ENCODE measurements around the gene BANF1. TPM values are rescaled to one million over a fixed set of nuclear protein-coding genes. Genes with fewer than 3 reads are reported as not detected.

The BANF1 gene
- total RNA-seq, 1 donor from 2014 or later: 180 TPM

DNA sequence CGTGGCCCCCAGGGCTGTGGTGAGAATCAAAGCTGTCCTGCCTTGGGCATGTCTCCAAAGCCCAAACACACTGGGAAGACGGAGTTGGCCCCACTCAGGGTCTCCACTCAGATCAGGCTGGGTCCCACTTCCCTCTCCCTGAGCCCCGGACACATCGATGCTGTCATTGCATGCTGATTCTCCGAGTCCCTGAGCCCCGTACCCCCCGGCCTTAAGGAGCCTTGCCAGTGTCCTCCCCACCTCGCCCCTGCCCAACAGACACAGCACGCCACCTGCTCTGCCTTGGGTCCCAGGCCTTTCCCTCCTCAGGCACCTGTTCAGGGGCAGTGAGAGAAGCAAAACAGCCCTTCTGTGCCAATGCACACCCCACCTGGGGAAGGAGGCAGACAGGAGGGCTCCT lies 15.0 kb upstream of the BANF1 start:
- no peaks in the 10 kb centered on the region for H3K27me3 Mint-ChIP-seq (ENCODE audit: low read depth, unreplicated experiment)
- Histone ChIP-seq H3K9me3 (ENCODE audit: insufficient read depth, low read depth, low read length) (no peaks in the 10 kb centered on the region), H3K4me2 (ENCODE audit: low read length) (no peak overlapping the region), H3K27me3 (ENCODE audit: insufficient read depth, low read length) (no peaks in the 10 kb centered on the region), H3K27ac (ENCODE audit: low read depth, low read length) (no peak overlapping the region), H3K4me3 (ENCODE audit: insufficient read depth, low read depth, low read length) (no peak overlapping the region), H4K20me1 (ENCODE audit: insufficient read depth, low read length) (no peaks in the 10 kb centered on the region), H3K79me2 (ENCODE audit: insufficient read depth, low read length) (no peaks in the 10 kb centered on the region), H3K36me3 (ENCODE audit: insufficient read depth, low read length) (no peaks in the 10 kb centered on the region), H3K9ac (ENCODE audit: low read length) (no peak overlapping the region), H3K4me1 (ENCODE audit: insufficient read depth, low read length) (no peaks in the 10 kb centered on the region), H2AFZ (ENCODE audit: low read depth, low read length) (no peak overlapping the region)
- no peak for FAIRE-seq
- no peak overlapping the region for H3K27ac Mint-ChIP-seq (ENCODE audit: unreplicated experiment)
- no peak for DNase-seq (ENCODE audit: low read depth)
- TF ChIP-seq EZH2 (IDR thresholded peaks at IDR 0.05; ENCODE audit: insufficient read depth, low read length) (no peak), CTCF (IDR thresholded peaks at IDR 0.05; ENCODE audit: insufficient read depth, low read depth, low read length) (no peak)
- no peaks in the 10 kb centered on the region for H3K4me1 Mint-ChIP-seq (ENCODE audit: low read depth, unreplicated experiment)
- peaks cover 2% of the 10 kb centered on the region for H3K36me3 Mint-ChIP-seq (ENCODE audit: low read depth, unreplicated experiment)
- H3K9me3 Mint-ChIP-seq (ENCODE audit: unreplicated experiment): no peaks in the 10 kb centered on the region
- H3K4me3 Mint-ChIP-seq (ENCODE audit: unreplicated experiment): no peak overlapping the region

DNA sequence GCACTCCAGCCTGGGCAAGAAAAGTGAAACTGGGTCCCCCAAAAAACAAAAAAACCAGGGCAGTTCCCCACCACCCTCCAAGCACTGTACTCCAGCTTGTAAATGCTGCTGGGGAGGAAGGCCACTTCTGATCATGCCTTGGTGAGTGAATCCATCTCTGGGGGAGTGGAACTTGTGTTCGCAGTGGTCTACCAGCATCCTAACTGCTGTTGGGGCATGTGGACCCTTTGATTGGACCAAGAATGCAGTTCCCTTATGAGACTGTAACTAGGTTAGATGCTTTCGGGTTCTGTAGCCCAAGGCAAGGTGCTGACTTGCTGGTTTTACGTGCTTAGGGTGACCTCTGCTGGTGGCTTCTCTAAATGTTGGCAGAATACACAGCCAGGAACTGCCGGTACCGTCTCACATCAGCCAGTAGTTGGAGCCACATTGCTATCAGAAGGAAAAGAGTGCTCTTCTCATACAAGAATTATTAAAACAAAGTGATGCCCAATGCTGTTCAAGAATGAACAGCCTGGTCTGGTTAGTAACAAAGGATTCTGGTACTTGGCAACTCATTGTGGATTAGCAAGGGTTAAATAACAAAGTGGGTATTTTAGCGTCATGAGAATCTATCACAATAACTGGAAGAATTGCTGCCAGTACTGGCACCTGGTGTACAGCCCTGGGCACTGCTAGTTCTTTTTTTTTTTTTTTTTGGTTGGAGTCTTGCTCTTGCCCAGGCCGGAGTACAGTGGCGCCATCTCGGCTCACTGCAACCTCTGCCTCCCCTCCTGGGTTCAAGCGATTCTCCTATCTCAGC lies 13.3 kb upstream of the BANF1 start:
- Histone ChIP-seq H3K9ac (ENCODE audit: low read length) (no peak overlapping the region), H3K79me2 (ENCODE audit: insufficient read depth, low read length) (no peaks in the 10 kb centered on the region), H4K20me1 (ENCODE audit: insufficient read depth, low read length) (no peaks in the 10 kb centered on the region), H3K27ac (ENCODE audit: low read depth, low read length) (no peak overlapping the region), H3K4me2 (ENCODE audit: low read length) (no peak overlapping the region), H3K9me3 (ENCODE audit: insufficient read depth, low read depth, low read length) (no peaks in the 10 kb centered on the region), H3K4me1 (ENCODE audit: insufficient read depth, low read length) (no peaks in the 10 kb centered on the region), H3K27me3 (ENCODE audit: insufficient read depth, low read length) (no peaks in the 10 kb centered on the region), H3K36me3 (ENCODE audit: insufficient read depth, low read length) (no peaks in the 10 kb centered on the region), H3K4me3 (ENCODE audit: insufficient read depth, low read depth, low read length) (no peak overlapping the region), H2AFZ (ENCODE audit: low read depth, low read length) (no peak overlapping the region)
- Mint-ChIP-seq H3K9me3 (ENCODE audit: unreplicated experiment) (no peaks in the 10 kb centered on the region), H3K4me3 (ENCODE audit: unreplicated experiment) (peak overlapping the region; percentile 35), H3K27me3 (ENCODE audit: low read depth, unreplicated experiment) (no peaks in the 10 kb centered on the region), H3K27ac (ENCODE audit: unreplicated experiment) (no peak overlapping the region), H3K4me1 (ENCODE audit: low read depth, unreplicated experiment) (no peaks in the 10 kb centered on the region), H3K36me3 (ENCODE audit: low read depth, unreplicated experiment) (peaks cover 3% of the 10 kb centered on the region)
- DNase-seq (ENCODE audit: low read depth) (peak; percentile 83), FAIRE-seq (peak; percentile 97)
- no peak for TF ChIP-seq EZH2 (IDR thresholded peaks at IDR 0.05; ENCODE audit: insufficient read depth, low read length)
- peak; percentile 100 for TF ChIP-seq CTCF (IDR thresholded peaks at IDR 0.05; ENCODE audit: insufficient read depth, low read depth, low read length)

- Histone ChIP-seq H3K4me3 (ENCODE audit: insufficient read depth, low read depth, low read length) (no peak overlapping the region), H3K4me2 (ENCODE audit: low read length) (no peak overlapping the region), H3K27ac (ENCODE audit: low read depth, low read length) (no peak overlapping the region), H4K20me1 (ENCODE audit: insufficient read depth, low read length) (peaks cover 3% of the 10 kb centered on the region), H3K9me3 (ENCODE audit: insufficient read depth, low read depth, low read length) (no peaks in the 10 kb centered on the region), H3K79me2 (ENCODE audit: insufficient read depth, low read length) (no peaks in the 10 kb centered on the region), H3K36me3 (ENCODE audit: insufficient read depth, low read length) (no peaks in the 10 kb centered on the region), H2AFZ (ENCODE audit: low read depth, low read length) (no peak overlapping the region), H3K27me3 (ENCODE audit: insufficient read depth, low read length) (no peaks in the 10 kb centered on the region), H3K9ac (ENCODE audit: low read length) (no peak overlapping the region), H3K4me1 (ENCODE audit: insufficient read depth, low read length) (no peaks in the 10 kb centered on the region)
- Mint-ChIP-seq H3K4me1 (ENCODE audit: low read depth, unreplicated experiment) (no peaks in the 10 kb centered on the region), H3K36me3 (ENCODE audit: low read depth, unreplicated experiment) (peaks cover 5% of the 10 kb centered on the region), H3K27ac (ENCODE audit: unreplicated experiment) (no peak overlapping the region), H3K4me3 (ENCODE audit: unreplicated experiment) (no peak overlapping the region), H3K27me3 (ENCODE audit: low read depth, unreplicated experiment) (no peaks in the 10 kb centered on the region), H3K9me3 (ENCODE audit: unreplicated experiment) (no peaks in the 10 kb centered on the region)
- FAIRE-seq: no peak
- peak; percentile 19 for DNase-seq (ENCODE audit: low read depth)
- TF ChIP-seq EZH2 (IDR thresholded peaks at IDR 0.05; ENCODE audit: insufficient read depth, low read length) (no peak), CTCF (IDR thresholded peaks at IDR 0.05; ENCODE audit: insufficient read depth, low read depth, low read length) (no peak)
Observed at GRCh38 chr11:65992056-65992455, 10.2 kb upstream of the BANF1 start.

Measured in astrocyte (in vitro differentiated cells and primary cell).